Measurements from ENCODE around the gene KRTAP19-7. TPM values are rescaled to one million over a fixed set of nuclear protein-coding genes. Genes with fewer than 3 reads are reported as not detected.

Gene KRTAP19-7
- polyA plus RNA-seq, 1 donor (not counting 4 experiments of a cell fraction or from before 2014, with no cell fraction given), result not detected

DNA sequence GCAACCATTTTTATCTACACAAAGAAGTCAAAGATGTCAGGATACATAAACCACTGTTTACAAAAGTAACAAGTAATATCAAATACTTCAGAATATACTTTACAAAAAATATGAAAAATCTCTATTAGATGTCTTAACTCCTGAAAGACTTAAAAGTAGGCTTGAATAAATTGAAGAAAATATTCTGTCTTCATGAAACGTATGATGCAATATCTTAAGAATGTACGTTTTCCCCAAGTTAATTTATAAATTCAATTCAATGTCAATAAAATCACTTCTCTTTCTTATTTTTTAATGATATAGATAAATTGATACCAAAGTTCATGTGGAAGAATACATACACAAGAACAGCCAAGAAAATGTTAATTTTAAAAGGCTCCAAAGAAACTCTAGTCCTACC lies 6.0 kb downstream of the KRTAP19-7 start:
- Histone ChIP-seq H3K4me2 (ENCODE audit: control insufficient read depth, extremely low read depth, insufficient read depth, low read depth, low read length) (no peak overlapping the region), H4K20me1 (ENCODE audit: control insufficient read depth, extremely low read depth, insufficient read depth, low read length) (no peaks in the 10 kb centered on the region), H3K9ac (ENCODE audit: control insufficient read depth, extremely low read depth, insufficient read depth, low read length) (no peak overlapping the region), H3K4me1 (ENCODE audit: control insufficient read depth, extremely low read depth, insufficient read depth, low read length) (no peaks in the 10 kb centered on the region), H3K79me2 (ENCODE audit: control insufficient read depth, insufficient read depth, low read length) (no peaks in the 10 kb centered on the region), H3K27ac (ENCODE audit: control insufficient read depth, insufficient read depth, low read length) (no peak overlapping the region), H3K9me3 (ENCODE audit: control insufficient read depth, low read depth, low read length) (no peaks in the 10 kb centered on the region), H3K9me1 (ENCODE audit: control insufficient read depth, extremely low read depth, insufficient read depth, low read length) (no peaks in the 10 kb centered on the region), H3K36me3 (ENCODE audit: control insufficient read depth in 2 of 2, extremely low read depth in 1 of 2, insufficient read depth in 2 of 2, low read length in 2 of 2) (no peaks in the 10 kb centered on the region), H3K27me3 (ENCODE audit: control insufficient read depth, extremely low read depth, insufficient read depth, low read length) (no peaks in the 10 kb centered on the region), H2AFZ (ENCODE audit: control insufficient read depth, low read length) (no peak overlapping the region), H3K4me3 (ENCODE audit: control insufficient read depth in 2 of 3, extremely low read depth in 1 of 3, insufficient read depth in 2 of 3, low read depth in 1 of 3, low read length in 3 of 3) (no peak overlapping the region)
- FAIRE-seq (no peak), DNase-seq (ENCODE audit: low read depth, low spot score) (no peak)
- dilution Hi-C loops (cut with MboI; ENCODE audit: extremely low pct_ligation_motif_present, low sequenced_read_pairs), result no loop called here
- no peak for TF ChIP-seq EZH2 (IDR thresholded peaks at IDR 0.05; ENCODE audit: low read length)
- TF ChIP-seq, protein P1, sequence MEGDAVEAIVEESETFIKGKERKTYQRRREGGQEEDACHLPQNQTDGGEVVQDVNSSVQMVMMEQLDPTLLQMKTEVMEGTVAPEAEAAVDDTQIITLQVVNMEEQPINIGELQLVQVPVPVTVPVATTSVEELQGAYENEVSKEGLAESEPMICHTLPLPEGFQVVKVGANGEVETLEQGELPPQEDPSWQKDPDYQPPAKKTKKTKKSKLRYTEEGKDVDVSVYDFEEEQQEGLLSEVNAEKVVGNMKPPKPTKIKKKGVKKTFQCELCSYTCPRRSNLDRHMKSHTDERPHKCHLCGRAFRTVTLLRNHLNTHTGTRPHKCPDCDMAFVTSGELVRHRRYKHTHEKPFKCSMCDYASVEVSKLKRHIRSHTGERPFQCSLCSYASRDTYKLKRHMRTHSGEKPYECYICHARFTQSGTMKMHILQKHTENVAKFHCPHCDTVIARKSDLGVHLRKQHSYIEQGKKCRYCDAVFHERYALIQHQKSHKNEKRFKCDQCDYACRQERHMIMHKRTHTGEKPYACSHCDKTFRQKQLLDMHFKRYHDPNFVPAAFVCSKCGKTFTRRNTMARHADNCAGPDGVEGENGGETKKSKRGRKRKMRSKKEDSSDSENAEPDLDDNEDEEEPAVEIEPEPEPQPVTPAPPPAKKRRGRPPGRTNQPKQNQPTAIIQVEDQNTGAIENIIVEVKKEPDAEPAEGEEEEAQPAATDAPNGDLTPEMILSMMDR (optimal IDR thresholded peaks at IDR 0.05 in 1 of 3, IDR thresholded peaks at IDR 0.05 in 1 of 3, conservative IDR thresholded peaks at IDR 0.05 in 1 of 3; ENCODE audit: extremely low read depth in 1 of 3, insufficient read depth in 2 of 3, low read length in 3 of 3), result no peak

GRCh38 chr21:30552782-30553181 lies 8.3 kb downstream of the KRTAP19-7 start:
- no peaks in the 10 kb centered on the region for H4K20me1 ChIP-seq (ENCODE audit: control insufficient read depth, extremely low read depth, insufficient read depth, low read length)
- no peaks in the 10 kb centered on the region for H3K36me3 ChIP-seq (ENCODE audit: control insufficient read depth in 2 of 2, extremely low read depth in 1 of 2, insufficient read depth in 2 of 2, low read length in 2 of 2)
- H3K4me3 ChIP-seq (ENCODE audit: control insufficient read depth in 2 of 3, extremely low read depth in 1 of 3, insufficient read depth in 2 of 3, low read depth in 1 of 3, low read length in 3 of 3), result no peak overlapping the region
- H3K4me2 ChIP-seq (ENCODE audit: control insufficient read depth, extremely low read depth, insufficient read depth, low read depth, low read length), result no peak overlapping the region
- no peaks in the 10 kb centered on the region for H3K27me3 ChIP-seq (ENCODE audit: control insufficient read depth, extremely low read depth, insufficient read depth, low read length)
- H3K9me1 ChIP-seq (ENCODE audit: control insufficient read depth, extremely low read depth, insufficient read depth, low read length), result no peaks in the 10 kb centered on the region
- no peaks in the 10 kb centered on the region for H3K4me1 ChIP-seq (ENCODE audit: control insufficient read depth, extremely low read depth, insufficient read depth, low read length)
- no peak for DNase-seq (ENCODE audit: low read depth, low spot score)
- FAIRE-seq, result no peak
- no peaks in the 10 kb centered on the region for H3K9me3 ChIP-seq (ENCODE audit: control insufficient read depth, low read depth, low read length)
- TF ChIP-seq, protein P1 (optimal IDR thresholded peaks at IDR 0.05 in 1 of 3, IDR thresholded peaks at IDR 0.05 in 1 of 3, conservative IDR thresholded peaks at IDR 0.05 in 1 of 3; ENCODE audit: extremely low read depth in 1 of 3, insufficient read depth in 2 of 3, low read length in 3 of 3), result no peak
- TF ChIP-seq EZH2 (IDR thresholded peaks at IDR 0.05; ENCODE audit: low read length), result no peak
- dilution Hi-C loops (cut with MboI; ENCODE audit: extremely low pct_ligation_motif_present, low sequenced_read_pairs), result no loop called here
- H2AFZ ChIP-seq (ENCODE audit: control insufficient read depth, low read length), result no peak overlapping the region
- H3K9ac ChIP-seq (ENCODE audit: control insufficient read depth, extremely low read depth, insufficient read depth, low read length), result no peak overlapping the region
- no peaks in the 10 kb centered on the region for H3K79me2 ChIP-seq (ENCODE audit: control insufficient read depth, insufficient read depth, low read length)
- H3K27ac ChIP-seq (ENCODE audit: control insufficient read depth, insufficient read depth, low read length), result no peak overlapping the region

Data from keratinocyte (primary cell).